GM19397 (cell line): Measurements from ENCODE around the gene NHLH1.
"Not testable (repeated sequence)": the region's sequence is repeated elsewhere in the genome, so short reads cannot be mapped to it uniquely, and the experiment has no call there.

Source experiments
- ATAC-seq: cut with Tn5 transposase; IDR thresholded peaks from one replicate; pipeline ENCODE4 v1.9.1; 2021; ENCODE audit warnings: mild to moderate bottlenecking, moderate library complexity; ENCODE audit not compliant: unreplicated experiment

The NHLH1 gene

GRCh38 chr1:160376525-160377131 is 9.8 kb downstream of the NHLH1 start:
- no peak for ATAC-seq

GRCh38 chr1:160377585-160378206 is 10.8 kb downstream of the NHLH1 start:
- no peak for ATAC-seq

GRCh38 chr1:160384812-160385211 is 17.9 kb downstream of the NHLH1 start:
- ATAC-seq = not testable (repeated sequence)

GRCh38 chr1:160388406-160388805 is 21.5 kb downstream of the NHLH1 start:
- not testable (repeated sequence) for ATAC-seq

- no peak for ATAC-seq
Observed at GRCh38 chr1:160394673-160395072, 27.8 kb downstream of the NHLH1 start.

- ATAC-seq = no peak
Observed at GRCh38 chr1:160397651-160398050, 30.8 kb downstream of the NHLH1 start.

- no peak for ATAC-seq
Observed at GRCh38 chr1:160398823-160399222, 32.0 kb downstream of the NHLH1 start.

GRCh38 chr1:160399544-160400222 is 32.8 kb downstream of the NHLH1 start:
- ATAC-seq = no peak

GRCh38 chr1:160400223-160400645 is 33.4 kb downstream of the NHLH1 start, which contains the start of gene VANGL2:
Gene VANGL2 (plus strand): TSS chr1:160400564. CDS start chr1:160415838, 15,274 bp downstream.
- ATAC-seq = no peak

GRCh38 chr1:160400646-160401486 is 34.0 kb downstream of the NHLH1 start:
- ATAC-seq = no peak

- ATAC-seq = no peak
Observed at GRCh38 chr1:160401487-160401805, 34.6 kb downstream of the NHLH1 start.

- no peak for ATAC-seq
Observed at GRCh38 chr1:160402001-160402795, 35.3 kb downstream of the NHLH1 start.

GRCh38 chr1:160403244-160403643 is 36.4 kb downstream of the NHLH1 start:
- no peak for ATAC-seq

- no peak for ATAC-seq
Observed at GRCh38 chr1:160404094-160404493, 37.2 kb downstream of the NHLH1 start.

GRCh38 chr1:160405331-160405877 is 38.5 kb downstream of the NHLH1 start:
- no peak for ATAC-seq

- ATAC-seq = no peak
Observed at GRCh38 chr1:160406131-160406968, 39.5 kb downstream of the NHLH1 start.

GRCh38 chr1:160407839-160408801 is 41.2 kb downstream of the NHLH1 start:
- no peak for ATAC-seq

- no peak for ATAC-seq
Observed at GRCh38 chr1:160408864-160409263, 42.0 kb downstream of the NHLH1 start.
